HG02588 (cell line): ENCODE results near the gene TMEM245.
A peak's percentile ranks its signal among the peaks of the same experiment; 100 is the strongest.
"Not testable (repeated sequence)": the region's sequence is repeated elsewhere in the genome, so short reads cannot be mapped to it uniquely, and the experiment has no call there.

Experiments
- ATAC-seq: cut with Tn5 transposase; IDR thresholded peaks from one replicate; pipeline ENCODE4 v1.9.1; 2021; ENCODE audit warnings: mild to moderate bottlenecking, moderate library complexity; ENCODE audit not compliant: unreplicated experiment

Gene TMEM245

DNA sequence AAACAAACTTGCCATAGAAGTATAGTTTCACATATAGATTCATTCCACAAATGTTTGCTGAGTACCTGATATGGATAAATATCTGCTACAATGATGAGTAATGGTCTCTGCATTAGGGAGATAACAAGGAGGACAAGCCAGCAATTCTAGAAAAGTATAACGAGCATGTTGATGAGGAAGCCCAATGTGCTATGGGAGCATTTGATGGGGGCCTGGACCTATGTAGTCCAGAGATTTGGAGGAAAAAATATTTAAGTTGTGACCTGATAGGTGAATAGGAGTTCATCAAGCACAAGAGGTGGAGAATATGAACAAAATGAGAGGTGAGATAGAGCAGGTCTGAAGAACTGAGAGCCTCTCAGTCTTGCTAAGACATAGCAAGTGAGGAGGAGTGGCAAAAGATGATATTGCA, 14.4 kb upstream of the TMEM245 start:
- ATAC-seq: no peak

DNA sequence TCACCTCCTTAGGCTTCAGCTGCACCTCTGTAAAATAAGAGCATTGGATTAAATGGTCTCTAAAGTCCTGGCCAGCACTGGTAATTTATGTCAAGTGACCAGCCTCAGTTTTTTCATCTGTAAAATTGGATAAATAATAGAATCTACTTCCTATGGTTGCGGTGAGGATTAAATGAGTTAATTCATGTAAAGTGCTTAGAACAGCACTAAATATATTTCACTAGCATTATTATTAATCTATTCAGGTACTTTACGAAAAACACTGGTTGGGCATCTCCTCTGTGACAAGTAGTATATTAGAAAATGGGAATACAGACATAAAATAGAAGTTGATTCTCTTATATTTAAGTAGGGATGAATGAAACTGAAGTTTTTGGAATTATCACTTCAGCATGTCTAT, 13.8 kb upstream of the TMEM245 start:
- no peak for ATAC-seq

DNA sequence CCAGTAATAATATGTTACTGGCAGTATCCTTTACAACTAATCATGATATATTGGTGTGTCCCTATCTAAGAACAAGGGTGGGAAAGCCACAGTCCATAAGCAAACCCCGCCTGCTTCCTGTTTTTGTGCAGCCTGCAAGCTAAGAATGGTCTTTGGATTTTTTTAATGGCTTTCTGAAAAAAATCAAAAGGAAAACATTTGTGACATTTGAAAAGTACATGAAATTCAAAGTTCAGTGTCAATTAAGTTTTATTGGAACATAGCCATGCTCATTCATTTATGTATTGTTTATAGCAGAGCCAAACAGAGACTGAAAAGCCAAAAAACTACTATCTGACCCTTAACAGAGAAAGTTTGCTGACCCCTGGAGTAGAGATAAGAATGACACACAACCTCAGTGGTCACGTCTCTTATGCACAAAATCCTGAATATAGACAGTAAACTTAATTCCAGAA, 12.8 kb upstream of the TMEM245 start:
- ATAC-seq: no peak

DNA sequence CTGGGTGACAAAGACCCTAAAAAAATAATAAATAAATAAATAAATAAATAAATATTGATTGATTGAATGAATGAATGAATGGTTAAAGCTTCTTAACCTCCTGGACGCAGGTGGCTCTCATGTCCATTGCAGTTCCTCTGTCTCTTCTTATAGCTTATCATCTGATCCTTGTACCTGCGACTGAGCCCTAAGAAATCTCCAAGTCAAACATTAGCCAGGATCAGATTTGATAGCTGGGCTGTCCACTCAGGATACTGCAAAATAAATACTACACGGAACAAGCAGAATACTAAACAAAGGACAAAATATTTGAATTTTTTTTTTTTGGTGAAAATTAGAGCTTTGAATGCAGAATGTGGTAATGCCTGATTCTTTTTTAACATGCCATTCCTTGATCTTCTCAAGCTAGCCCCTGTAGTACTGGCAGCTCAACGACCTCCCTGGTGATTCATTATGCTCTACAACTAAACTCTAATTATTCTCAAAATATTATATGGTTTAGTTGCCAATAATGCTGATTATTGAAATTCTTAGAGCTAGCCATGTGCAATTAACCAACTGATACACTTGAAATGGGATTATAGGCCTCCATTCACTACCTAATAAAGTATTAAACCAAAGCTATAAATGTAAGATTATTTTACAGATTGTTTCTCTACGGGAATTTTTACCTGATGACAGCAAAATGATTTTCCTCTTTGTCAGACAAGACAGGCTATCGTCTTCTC, 9.9 kb upstream of the TMEM245 start:
- ATAC-seq: no peak

DNA sequence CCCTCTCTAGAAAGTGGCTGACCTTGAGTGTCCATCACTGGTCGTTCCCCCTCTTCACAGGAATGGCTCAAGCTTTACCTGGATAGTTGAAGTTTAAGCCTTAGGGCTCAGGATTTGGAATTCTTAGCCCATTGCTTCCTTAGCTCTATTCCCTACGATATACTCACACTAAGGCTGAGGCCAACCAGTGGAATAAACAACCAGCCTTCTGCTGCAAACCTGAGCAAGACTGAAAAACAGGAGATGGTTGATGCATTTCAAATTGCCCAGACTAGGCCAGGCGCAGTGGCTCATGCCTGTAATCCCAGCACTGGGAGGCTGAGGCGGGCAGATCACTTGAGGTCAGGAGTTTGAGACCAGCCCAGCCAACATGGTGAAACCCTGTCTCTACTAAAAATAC, 6.9 kb upstream of the TMEM245 start:
- ATAC-seq: not testable (repeated sequence)

DNA sequence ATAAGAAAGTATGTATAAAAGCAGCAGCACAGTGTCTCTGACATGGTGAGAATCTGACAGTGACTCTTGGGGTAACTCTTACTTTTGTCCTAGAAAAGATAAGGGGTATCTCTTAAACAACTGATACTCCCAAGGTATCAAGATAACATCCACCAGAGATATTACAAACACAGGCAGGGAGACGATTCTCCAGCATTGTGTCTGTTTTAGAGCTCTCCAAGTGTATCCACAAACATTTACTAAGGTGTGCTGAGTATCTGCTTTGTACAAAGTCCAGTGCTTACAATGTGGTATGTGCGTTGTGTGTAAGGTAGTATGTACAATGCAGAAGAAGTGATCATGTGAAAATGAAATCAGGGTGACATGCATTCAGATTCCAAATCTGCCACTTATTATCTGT, 4.4 kb upstream of the TMEM245 start:
- ATAC-seq: no peak

DNA sequence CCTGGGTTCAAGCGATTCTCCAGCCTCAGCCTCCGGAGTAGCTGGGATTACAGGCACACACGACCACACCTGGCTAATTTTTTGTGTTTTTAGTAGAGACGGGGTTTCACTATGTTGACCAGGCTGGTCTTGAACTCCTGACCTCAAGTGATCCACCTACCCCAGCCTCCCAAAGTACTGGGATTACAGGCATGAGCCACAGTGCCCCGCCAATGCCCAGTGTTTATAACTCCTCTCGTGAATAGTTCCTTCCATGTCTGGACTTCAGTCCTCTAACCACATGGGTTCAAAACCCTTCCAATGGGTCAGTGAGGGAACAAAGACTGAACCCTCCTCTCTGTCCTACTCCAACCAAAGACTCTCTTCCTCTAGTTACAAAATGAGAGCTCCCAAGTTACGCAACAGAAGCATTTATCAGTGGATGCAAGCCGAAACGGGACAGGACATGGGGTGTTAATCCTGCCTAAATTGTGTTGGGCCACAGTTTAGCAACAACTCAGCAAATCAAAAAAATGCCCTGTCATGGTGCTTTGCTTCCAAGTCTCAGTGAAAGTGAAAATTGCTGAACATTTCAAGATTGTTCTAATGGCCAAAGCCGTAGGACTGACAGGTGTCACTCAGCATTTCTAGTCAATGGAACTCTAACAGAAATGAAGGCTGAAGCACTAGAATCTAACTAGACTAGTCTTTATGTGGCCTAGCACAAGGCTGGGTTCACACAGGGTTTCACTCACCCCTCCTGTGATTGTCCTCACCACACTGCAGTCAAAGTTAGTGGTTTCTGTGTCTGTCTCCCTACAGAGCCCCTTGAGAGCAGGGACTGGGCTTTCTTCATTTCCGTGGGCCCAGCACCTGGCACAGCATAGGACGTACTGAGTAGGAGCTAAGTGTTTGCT, 3.2 kb upstream of the TMEM245 start:
- no peak for ATAC-seq

DNA sequence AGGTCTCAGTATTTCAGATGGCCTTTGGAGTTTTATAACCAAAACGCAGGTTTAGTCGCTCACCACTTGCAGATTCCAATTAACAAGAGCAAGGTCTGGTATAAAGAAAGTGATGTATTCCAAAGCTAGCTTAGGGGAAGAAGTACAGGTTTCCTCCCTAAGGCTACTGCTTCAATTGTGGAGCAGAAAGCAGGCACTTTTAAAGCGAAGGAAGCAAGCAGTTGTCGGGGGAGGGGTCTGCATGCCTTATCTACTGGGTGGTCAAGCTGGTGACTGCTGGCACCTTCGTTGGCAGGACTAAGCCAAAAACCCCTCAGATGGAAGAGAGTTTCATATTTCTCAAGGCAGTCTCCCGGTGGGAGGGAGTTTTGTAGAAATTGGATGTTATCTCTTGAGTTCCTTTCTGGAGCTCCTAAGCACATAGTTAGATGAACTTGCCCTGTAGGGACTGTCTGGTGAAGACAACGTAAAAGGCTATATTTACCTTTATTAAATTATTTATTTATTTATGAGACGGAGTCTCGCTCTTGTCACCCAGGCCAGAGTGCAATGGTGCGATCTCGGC, 1.6 kb upstream of the TMEM245 start:
- no peak for ATAC-seq

DNA sequence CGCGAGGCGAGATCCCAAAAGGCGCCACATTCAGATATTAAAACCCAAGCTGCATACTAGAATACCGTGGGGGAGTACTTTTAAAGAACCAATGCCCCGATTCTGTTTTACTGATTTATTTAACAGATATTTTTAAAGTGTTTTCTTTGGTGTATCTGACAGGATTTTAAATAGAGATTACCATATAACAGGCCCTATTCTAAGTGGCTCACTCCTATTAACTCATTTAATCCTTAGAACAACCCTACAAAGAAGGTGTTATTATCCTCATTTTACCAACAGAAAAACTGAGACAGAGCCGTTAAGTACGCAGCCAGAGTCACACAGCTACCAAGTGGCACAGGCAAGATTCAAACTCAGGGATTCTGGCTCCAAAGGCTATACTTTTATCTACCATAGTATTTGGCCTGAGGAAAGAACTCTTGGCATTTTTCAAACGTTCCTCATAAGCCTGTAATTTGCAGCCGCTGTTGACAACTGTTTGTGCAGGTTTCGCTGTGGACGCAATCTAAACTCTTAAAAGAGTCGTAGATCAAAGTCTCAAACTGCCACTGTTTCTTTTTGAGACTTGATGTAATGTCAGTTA, 550 bp upstream of the TMEM245 start:
- no peak for ATAC-seq

DNA sequence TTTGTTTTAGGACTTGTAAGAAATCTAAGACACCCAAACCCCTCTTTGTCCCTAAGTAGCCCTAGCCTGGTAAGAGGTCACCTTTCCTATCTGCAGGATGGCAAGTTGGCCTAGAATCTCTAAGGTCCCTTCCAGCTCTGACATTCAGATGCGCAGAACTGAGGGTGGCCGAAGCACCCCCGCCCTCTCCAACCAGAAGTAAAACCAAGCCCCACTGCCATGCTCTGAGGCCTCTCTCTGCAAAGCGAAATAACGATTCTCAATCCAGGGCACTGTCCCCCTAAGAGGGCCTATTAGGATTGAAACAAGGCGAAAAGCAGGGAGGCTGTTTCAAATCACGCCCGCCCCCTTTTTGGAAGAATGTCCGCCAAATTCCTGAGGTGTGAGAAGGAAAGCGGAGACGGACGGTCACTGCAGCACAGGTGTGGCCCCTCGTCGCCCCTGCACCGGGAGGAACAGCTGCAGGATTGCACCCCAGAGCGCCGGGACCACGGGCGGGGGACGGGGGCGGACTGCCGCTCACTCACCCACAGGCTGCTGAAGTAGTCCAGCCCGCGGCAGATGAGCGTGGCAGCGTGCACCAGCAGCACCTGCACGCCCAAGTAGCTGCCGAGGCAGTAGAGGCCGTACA, 824 bp downstream of the TMEM245 start:
- no peak for ATAC-seq

DNA sequence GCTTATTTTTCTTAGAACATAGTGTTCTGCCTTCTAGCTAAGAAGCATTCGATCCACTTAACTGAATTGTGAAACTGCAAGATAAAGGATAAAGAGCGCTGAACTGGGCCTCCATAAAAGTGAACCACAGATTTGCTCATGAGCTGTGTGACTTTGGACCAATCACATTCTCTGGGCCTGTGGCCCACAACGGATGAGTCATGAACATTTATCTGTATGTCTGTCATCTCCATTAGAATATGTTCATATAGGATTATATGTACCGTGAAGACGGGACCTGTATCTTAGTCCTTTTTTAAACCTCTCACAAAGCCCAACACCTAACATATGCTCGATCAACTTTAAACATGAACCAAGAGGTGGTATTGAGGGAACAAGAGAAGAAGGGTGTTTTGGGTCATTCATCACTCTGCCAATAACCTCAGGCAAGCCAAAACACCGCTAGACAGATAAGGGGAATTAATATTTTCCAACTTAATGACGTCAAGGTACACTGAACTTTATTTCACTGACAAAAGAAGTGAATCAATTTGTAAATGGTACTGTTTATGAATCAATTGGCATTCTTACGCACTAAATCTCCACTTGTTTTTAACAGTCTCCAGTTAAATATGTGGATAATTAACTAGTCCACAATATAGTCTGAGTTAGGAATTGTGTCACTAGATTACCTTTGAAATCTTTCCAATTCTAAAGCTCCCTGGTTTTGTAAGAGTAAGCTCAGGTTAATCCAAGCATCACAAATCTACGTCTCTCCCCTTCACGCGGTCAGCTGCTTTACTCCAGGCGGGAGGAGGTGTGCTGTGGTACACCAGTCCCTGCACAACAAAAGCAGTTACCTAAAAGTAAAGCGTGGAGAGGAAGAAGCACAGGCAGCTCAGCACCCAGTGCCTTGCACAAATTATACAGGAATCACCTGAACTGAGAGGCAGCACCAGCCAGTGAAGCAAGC, 1.6 kb downstream of the TMEM245 start:
- ATAC-seq: no peak

DNA sequence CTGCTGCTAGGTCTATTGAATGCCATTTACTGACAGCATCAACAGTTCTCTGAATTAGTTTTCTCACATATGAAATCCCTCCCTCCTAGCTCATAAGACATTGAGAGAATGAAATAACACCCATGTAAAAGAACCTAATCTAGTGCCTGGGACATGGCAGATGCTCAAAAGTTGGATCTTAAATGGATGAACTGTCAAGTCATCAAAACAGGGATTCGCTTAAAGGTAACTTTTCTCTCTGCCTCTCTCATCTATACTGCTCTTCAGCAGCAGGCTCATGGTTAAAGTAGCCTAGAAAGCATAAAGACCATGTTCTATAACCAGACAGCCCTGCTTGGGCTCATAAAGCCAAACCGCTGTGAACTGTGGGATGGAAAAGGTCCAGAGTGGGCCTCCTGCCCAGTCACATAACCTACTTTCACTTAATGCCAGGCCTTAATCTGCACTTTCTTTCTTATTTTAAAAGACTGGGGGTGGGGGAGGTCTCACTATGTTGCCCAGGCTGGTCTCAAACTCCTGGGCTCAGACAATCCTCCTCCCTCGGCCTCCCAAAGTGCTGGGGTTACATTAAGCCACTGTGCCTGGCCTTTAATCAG, 3.7 kb downstream of the TMEM245 start:
- no peak for ATAC-seq

DNA sequence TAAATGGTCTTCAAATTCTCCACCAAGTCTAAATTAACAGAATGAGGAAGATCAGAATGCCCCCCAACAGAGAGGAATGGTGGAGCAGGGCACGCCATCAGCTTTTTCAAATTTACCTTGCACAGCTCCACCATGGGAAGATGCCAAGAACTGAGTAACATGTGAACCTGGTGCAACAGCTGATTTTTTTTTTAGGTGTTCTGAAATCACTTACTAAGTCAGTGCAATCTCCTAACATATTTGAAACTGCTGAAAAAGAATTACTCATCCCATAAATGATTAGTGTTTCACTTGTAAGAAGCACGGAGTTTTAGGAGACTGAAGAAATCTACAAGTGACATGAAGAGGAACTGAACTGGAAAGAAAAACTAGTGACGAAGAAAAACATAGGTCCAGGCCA, 5.1 kb downstream of the TMEM245 start:
- no peak for ATAC-seq

DNA sequence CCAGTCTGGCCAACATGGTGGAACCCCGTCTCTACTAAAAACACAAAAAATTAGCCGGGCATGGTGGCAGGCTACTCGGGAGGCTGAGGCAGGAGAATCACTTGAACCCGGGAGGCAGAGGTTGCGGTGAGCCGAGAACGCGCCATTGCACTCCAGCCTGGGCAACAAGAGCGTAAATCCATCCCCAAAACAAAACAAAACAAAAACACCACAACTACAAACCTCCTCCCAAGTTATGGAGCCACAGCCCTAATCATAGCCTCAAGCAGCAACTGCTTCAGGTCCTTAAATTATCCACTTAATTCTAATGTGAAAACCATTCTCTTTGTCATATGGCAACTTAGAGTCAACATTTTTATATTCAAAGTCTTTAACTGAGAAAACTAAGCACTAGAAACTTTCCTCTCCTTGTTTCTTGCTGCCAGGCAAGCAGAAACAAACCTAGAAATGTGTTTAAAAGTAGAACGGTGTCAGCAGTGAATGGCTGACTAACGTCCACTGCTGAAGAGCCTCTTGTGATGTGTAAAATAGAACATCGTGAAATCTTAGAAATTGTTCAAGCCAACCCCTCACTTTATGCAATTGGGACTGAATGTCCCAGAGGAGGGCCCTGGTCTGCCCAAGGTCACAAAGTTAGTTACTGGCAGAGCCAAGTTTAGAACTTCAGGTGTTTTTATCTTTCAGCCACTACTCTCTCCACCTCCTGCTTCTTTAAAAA, 5.7 kb downstream of the TMEM245 start:
- no peak for ATAC-seq

DNA sequence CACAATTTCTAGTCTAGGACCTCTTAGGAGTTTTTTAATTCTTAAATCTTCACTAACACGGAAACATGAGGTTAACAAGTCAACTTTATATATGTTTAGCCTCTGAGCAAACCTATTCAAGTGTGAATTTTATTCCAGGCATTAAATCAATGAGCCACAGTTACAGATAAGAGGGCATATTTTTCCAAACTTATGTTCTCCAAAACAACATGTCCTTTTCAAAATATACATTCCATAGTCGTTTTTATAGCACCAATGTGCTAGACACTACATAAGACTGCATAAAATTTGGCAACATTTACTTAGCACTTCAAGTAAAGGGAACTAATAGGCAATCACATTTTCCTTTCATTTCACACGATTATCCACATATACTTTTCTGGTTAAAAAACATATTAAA, 6.5 kb downstream of the TMEM245 start:
- no peak for ATAC-seq

DNA sequence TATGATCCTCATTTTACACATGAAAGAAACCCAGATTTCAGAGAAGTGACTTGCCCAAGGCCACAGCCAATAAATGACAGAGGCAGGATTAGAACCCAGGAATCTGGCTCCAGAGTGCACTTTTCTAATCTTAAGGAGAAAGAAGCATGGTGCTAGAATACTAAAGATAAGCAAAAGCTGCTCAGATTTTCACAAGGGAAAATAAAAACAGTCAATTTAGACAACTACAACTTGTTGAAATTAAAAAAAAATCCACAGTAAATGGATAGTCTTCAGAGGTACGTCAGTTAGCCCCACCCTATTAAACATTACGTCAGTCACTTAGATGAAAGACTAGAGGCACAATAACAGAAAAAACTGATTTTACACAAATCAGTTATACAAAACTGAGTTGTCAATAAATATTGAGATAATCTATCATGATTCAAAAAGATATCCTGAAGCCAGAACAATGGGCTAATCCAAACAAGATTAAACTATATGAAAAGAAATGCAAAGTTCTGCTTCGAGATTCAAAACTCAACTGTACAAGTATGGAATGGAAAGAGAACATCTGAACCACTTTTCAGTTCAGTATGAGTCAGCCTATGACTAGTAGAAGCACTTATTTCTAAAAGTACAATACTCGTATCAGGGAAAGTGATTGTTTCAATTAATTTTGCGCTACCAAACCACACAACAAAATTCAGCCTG, 9.3 kb downstream of the TMEM245 start:
- peak; percentile 69 for ATAC-seq

DNA sequence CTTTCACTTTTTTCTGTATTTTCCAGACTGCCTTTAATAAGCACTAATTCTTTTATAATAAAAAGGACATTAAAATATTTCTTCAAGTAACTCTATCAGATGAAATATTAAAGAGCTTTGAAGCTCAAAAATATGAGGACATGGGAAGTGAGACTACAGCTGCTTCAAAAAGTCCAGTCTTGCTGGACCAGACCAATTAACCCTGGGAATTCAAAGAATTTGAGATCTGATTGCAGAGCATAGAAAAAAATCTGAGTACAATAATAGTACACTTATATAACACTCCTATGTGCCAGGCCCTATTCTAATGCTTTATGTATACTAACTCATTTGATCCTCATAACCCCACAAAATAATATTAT, 9.8 kb downstream of the TMEM245 start:
- ATAC-seq: no peak

DNA sequence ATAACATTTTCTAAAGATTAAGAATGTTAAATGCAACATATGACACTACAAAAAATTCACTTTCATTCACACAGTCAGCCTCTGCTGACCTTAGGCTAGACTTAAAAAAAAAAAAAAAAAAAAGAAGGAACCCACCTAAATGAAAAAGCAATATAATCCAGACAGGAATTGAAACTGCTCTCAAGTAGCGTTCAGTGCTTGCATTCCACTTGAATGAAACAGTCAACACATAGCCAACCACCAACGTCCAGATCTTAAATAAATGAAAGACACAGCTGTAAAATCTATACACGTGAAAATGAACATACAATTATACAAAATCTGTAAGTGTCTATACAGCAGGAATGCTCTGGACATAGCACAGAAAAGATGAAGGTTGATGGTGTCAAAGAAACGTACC, 11.4 kb downstream of the TMEM245 start:
- ATAC-seq: no peak
